GM11168 (cell line): Measurements from ENCODE around the gene PLCL1.

Source experiments
- in situ Hi-C: fragments of 300-500 bp; cut with MboI; formaldehyde crosslinking; loops from one replicate; pipeline ENCODE4 v1.12.0; 2022; ENCODE audit warnings: low sequenced_read_pairs; ENCODE audit not compliant: unreplicated experiment

PLCL1 gene

GRCh38 chr2:197805715-197806633 lies 1.6 kb downstream of the PLCL1 start:
- in situ Hi-C loops: loop anchor here (25.0 kb wide), 1 partner anchor 481 kb away; no protein-coding TSS in a partner anchor

DNA sequence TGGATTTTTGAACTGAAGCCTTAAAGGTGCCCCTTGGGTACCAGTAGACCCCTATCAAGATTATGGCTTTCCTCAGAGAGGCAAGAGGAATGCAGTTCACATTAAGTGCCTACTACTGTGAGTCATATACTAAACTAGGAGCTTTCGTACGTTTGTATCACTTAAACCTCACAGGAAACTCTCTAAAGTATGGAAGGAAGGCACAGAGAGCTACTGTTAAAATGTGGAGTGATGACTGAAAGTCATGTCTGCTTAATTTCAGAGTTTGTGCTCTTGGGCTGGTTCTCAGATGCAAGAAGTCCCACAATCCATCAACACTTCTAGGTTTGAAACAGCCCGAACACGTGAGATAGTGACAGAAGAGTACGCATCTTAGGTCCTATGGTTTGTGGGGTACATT lies 4.7 kb downstream of the PLCL1 start:
- in situ Hi-C loops: loop anchor here (25.0 kb wide), 1 partner anchor 478 kb away; no protein-coding TSS in a partner anchor

DNA sequence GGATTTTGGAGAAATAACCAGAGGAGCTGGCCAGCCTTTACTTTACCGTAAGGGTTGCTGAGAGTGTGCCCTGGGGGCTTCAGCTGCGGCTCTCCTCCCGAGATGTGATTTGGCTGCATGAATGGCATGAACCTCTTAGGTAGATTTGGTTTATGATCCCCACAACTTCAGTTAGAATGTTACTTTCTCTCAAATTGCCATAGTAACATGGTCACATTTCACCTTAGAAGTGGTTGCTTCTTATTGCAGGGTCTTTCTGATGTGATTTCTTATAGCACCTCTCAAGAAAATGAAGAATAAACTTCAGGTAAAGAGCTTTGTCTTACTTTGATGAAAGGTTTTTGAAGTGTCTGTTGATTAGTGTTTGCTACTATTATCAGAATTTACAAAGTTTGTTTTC lies 5.6 kb downstream of the PLCL1 start:
- in situ Hi-C loops: loop anchor here (25.0 kb wide), 1 partner anchor 477 kb away; no protein-coding TSS in a partner anchor

- in situ Hi-C loops: loop anchor here (25.0 kb wide), 1 partner anchor 477 kb away; no protein-coding TSS in a partner anchor
Measured at GRCh38 chr2:197810491-197810890, 6.1 kb downstream of the PLCL1 start.

GRCh38 chr2:197813093-197813787 lies 8.8 kb downstream of the PLCL1 start:
- in situ Hi-C loops: loop anchor here (25.0 kb wide), 1 partner anchor 474 kb away; no protein-coding TSS in a partner anchor

GRCh38 chr2:197814526-197814925 lies 10.1 kb downstream of the PLCL1 start:
- in situ Hi-C loops: loop anchor here (25.0 kb wide), 1 partner anchor 473 kb away; no protein-coding TSS in a partner anchor

GRCh38 chr2:197821550-197822289 lies 17.3 kb downstream of the PLCL1 start:
- in situ Hi-C loops: loop anchor here (25.0 kb wide), 1 partner anchor 466 kb away; no protein-coding TSS in a partner anchor

GRCh38 chr2:197822333-197822732 lies 17.9 kb downstream of the PLCL1 start:
- in situ Hi-C loops: loop anchor here (25.0 kb wide), 1 partner anchor 465 kb away; no protein-coding TSS in a partner anchor

DNA sequence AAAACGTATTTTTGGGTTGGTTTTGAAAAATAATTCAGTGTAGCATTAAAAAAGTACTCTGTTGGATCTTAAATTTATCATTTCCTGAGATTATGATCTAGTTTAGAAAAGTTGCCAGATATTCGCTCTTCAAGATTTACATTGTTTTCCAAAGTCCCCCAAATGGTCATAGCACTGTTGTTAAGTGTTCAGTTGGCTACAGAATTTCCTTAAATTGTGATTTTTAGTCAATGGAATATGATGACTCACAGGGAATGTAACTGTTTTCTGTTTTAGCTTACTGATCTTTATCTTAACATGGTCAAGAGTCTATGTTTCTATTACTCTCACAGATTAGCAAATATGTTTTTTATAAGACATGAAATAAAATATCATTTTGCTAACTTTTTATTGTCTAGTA lies 23.2 kb downstream of the PLCL1 start:
- in situ Hi-C loops: loop anchor here (25.0 kb wide), 1 partner anchor 235 kb away; no protein-coding TSS in a partner anchor

- in situ Hi-C loops: loop anchor here (25.0 kb wide), 1 partner anchor 234 kb away; no protein-coding TSS in a partner anchor
Measured at GRCh38 chr2:197828464-197829135, 24.2 kb downstream of the PLCL1 start.

GRCh38 chr2:197834771-197835170 lies 30.4 kb downstream of the PLCL1 start:
- in situ Hi-C loops: loop anchor here (25.0 kb wide), 1 partner anchor 228 kb away; no protein-coding TSS in a partner anchor

- in situ Hi-C loops: loop anchor here (25.0 kb wide), 1 partner anchor 227 kb away; no protein-coding TSS in a partner anchor
Measured at GRCh38 chr2:197835293-197835692, 30.9 kb downstream of the PLCL1 start.

- in situ Hi-C loops: loop anchor here (25.0 kb wide), 1 partner anchor 224 kb away; no protein-coding TSS in a partner anchor
Measured at GRCh38 chr2:197838036-197838435, 33.6 kb downstream of the PLCL1 start.

GRCh38 chr2:197838579-197838978 lies 34.2 kb downstream of the PLCL1 start:
- in situ Hi-C loops: loop anchor here (25.0 kb wide), 1 partner anchor 224 kb away; no protein-coding TSS in a partner anchor

DNA sequence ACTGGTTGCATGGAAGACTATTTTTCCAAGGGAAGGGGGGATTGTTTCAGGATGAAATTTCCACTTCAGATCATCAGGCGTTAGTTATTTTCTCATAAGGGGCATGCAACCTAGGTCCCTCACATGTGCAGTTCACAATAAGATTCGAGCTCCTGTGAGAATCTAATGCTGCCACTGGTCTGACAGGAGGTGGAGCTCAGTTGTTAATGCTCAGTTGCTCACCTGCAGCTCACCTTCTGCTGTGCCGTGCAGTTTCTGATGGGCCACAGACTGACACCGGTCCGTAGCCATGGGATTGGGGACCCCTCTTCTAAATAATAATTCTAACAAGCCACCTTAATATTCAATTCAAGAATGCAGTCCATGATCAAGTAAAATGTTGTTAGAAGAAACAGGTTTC lies 34.9 kb downstream of the PLCL1 start:
- in situ Hi-C loops: loop anchor here (25.0 kb wide), 1 partner anchor 223 kb away; no protein-coding TSS in a partner anchor

- in situ Hi-C loops: loop anchor here (25.0 kb wide), 1 partner anchor 222 kb away; no protein-coding TSS in a partner anchor
Measured at GRCh38 chr2:197839856-197840255, 35.5 kb downstream of the PLCL1 start.

DNA sequence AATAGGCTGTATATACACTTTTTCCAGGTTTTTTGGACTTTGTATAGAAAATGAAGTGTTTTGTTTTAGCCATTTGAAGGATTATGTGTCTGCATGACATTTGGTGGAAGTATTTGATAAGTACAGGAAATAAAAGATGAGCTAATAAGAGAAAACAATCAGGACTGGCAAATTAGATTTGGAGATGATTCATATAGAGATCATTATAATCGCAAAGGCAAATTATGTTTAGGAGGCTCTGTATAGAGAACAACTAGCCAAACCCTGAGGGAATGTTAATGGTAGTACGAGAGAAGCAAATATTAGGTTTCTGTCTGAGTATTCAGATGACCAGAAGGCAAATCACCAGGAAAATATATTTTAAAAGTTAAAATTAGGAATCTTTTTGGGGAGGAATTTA lies 41.7 kb downstream of the PLCL1 start:
- in situ Hi-C loops: loop anchor here (25.0 kb wide), 1 partner anchor 216 kb away; no protein-coding TSS in a partner anchor

DNA sequence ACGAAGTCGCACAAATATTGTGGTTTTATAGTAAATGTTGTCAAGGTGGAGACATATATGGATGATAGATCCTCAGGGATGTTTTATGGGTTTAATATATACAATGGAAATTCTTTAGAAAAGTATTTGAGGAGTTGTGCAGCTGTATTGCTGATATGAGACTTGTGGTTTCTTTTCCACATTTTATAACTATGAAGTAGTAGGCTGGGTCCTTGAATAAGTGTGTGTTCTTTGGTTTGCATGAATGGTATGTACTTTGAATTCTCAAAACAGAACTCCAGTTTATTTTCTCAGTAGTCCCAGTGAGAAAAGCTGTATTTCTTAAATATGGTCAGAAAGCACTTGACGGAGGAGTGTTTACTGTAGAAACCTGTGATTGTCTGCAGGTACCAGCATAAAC lies 42.4 kb downstream of the PLCL1 start:
- in situ Hi-C loops: loop anchor here (25.0 kb wide), 1 partner anchor 216 kb away; no protein-coding TSS in a partner anchor
